ENCODE data around the gene KRTAP16-1. TPM values are rescaled to one million over a fixed set of nuclear protein-coding genes. Genes with fewer than 3 reads are reported as not detected.

KRTAP16-1 gene
- total RNA-seq, 1 experiment from 2014 or later: not detected

GRCh38 chr17:41328207-41328606, 19.1 kb upstream of the KRTAP16-1 start:
- CTCF ChIA-PET: interaction anchor here (0.7 to 1.4 kb wide), 9 partner anchors 11 to 521 kb away, joined by 3 to 9 read pairs (median 4); no protein-coding TSS in a partner anchor
- POLR2A ChIA-PET: no interaction called here

GRCh38 chr17:41327411-41328120, 18.5 kb upstream of the KRTAP16-1 start:
- Mint-ChIP-seq H3K4me3 (ENCODE audit: unreplicated experiment) (no peak overlapping the region), H3K27me3 (ENCODE audit: insufficient read depth, unreplicated experiment) (no peaks in the 10 kb centered on the region), H3K36me3 (ENCODE audit: insufficient read depth, unreplicated experiment) (no peaks in the 10 kb centered on the region), H3K9me3 (ENCODE audit: unreplicated experiment) (no peaks in the 10 kb centered on the region), H3K4me1 (ENCODE audit: insufficient read depth, unreplicated experiment) (no peaks in the 10 kb centered on the region), H3K27ac (ENCODE audit: low read depth, unreplicated experiment) (no peak overlapping the region)
- DNase-seq (ENCODE audit: unreplicated experiment): no peak
- POLR2A ChIA-PET: no interaction called here
- CTCF ChIA-PET: interaction anchor here (0.9 to 1.4 kb wide), 5 partner anchors 10 to 520 kb away, joined by 3 to 9 read pairs (median 4); no protein-coding TSS in a partner anchor
- intact Hi-C loops (cut with micrococcal nuclease): loop anchor here (2.0 to 10.0 kb wide), 3 partner anchors 339 to 703 kb away; no protein-coding TSS in a partner anchor
- no peak for TF ChIP-seq CTCF (IDR thresholded peaks at IDR 0.05; ENCODE audit: unreplicated experiment)
- BruUV-seq (replicated peaks): no TSS peak

More at GRCh38 chr17:41328207-41328606, 19.1 kb upstream of the KRTAP16-1 start:
- DNase-seq (ENCODE audit: unreplicated experiment): no peak
- intact Hi-C loops (cut with micrococcal nuclease): loop anchor here (2.0 to 10.0 kb wide), 3 partner anchors 339 to 703 kb away; no protein-coding TSS in a partner anchor
- no peak for TF ChIP-seq CTCF (IDR thresholded peaks at IDR 0.05; ENCODE audit: unreplicated experiment)
- H3K27ac Mint-ChIP-seq (ENCODE audit: low read depth, unreplicated experiment): no peak overlapping the region
- H3K27me3 Mint-ChIP-seq (ENCODE audit: insufficient read depth, unreplicated experiment): no peaks in the 10 kb centered on the region
- no peaks in the 10 kb centered on the region for H3K36me3 Mint-ChIP-seq (ENCODE audit: insufficient read depth, unreplicated experiment)
- BruUV-seq (replicated peaks): no TSS peak
- H3K9me3 Mint-ChIP-seq (ENCODE audit: unreplicated experiment): no peaks in the 10 kb centered on the region
- H3K4me1 Mint-ChIP-seq (ENCODE audit: insufficient read depth, unreplicated experiment): no peaks in the 10 kb centered on the region
- no peak overlapping the region for H3K4me3 Mint-ChIP-seq (ENCODE audit: unreplicated experiment)

GRCh38 chr17:41326173-41327145, 17.4 kb upstream of the KRTAP16-1 start:
- H3K27ac Mint-ChIP-seq (ENCODE audit: low read depth, unreplicated experiment): no peak overlapping the region
- no peaks in the 10 kb centered on the region for H3K4me1 Mint-ChIP-seq (ENCODE audit: insufficient read depth, unreplicated experiment)
- no peaks in the 10 kb centered on the region for H3K27me3 Mint-ChIP-seq (ENCODE audit: insufficient read depth, unreplicated experiment)
- no TSS peak for BruUV-seq (replicated peaks)
- TF ChIP-seq CTCF (IDR thresholded peaks at IDR 0.05; ENCODE audit: unreplicated experiment): no peak
- H3K9me3 Mint-ChIP-seq (ENCODE audit: unreplicated experiment): no peaks in the 10 kb centered on the region
- intact Hi-C loops (cut with micrococcal nuclease): loop anchor here (10.0 kb wide), 1 partner anchor 702 kb away; no protein-coding TSS in a partner anchor
- no peak overlapping the region for H3K4me3 Mint-ChIP-seq (ENCODE audit: unreplicated experiment)
- ChIA-PET POLR2A (no interaction called here), CTCF (interaction anchor here (1.7 kb wide), 1 partner anchor 222 kb away, joined by 6 read pairs; no protein-coding TSS in a partner anchor)
- no peaks in the 10 kb centered on the region for H3K36me3 Mint-ChIP-seq (ENCODE audit: insufficient read depth, unreplicated experiment)
- DNase-seq (ENCODE audit: unreplicated experiment): no peak

GRCh38 chr17:41325611-41326010, 16.5 kb upstream of the KRTAP16-1 start:
- no peak for DNase-seq (ENCODE audit: unreplicated experiment)
- H3K27ac Mint-ChIP-seq (ENCODE audit: low read depth, unreplicated experiment): no peak overlapping the region
- H3K9me3 Mint-ChIP-seq (ENCODE audit: unreplicated experiment): no peaks in the 10 kb centered on the region
- H3K4me3 Mint-ChIP-seq (ENCODE audit: unreplicated experiment): no peak overlapping the region
- H3K4me1 Mint-ChIP-seq (ENCODE audit: insufficient read depth, unreplicated experiment): no peaks in the 10 kb centered on the region
- ChIA-PET POLR2A (no interaction called here), CTCF (interaction anchor here (1.7 kb wide), 1 partner anchor 223 kb away, joined by 6 read pairs; no protein-coding TSS in a partner anchor)
- intact Hi-C loops (cut with micrococcal nuclease): loop anchor here (10.0 kb wide), 1 partner anchor 701 kb away; no protein-coding TSS in a partner anchor
- no peaks in the 10 kb centered on the region for H3K36me3 Mint-ChIP-seq (ENCODE audit: insufficient read depth, unreplicated experiment)
- TF ChIP-seq CTCF (IDR thresholded peaks at IDR 0.05; ENCODE audit: unreplicated experiment): no peak
- H3K27me3 Mint-ChIP-seq (ENCODE audit: insufficient read depth, unreplicated experiment): no peaks in the 10 kb centered on the region
- no TSS peak for BruUV-seq (replicated peaks)
